ENCODE results near the gene ZFHX3.

DNA sequence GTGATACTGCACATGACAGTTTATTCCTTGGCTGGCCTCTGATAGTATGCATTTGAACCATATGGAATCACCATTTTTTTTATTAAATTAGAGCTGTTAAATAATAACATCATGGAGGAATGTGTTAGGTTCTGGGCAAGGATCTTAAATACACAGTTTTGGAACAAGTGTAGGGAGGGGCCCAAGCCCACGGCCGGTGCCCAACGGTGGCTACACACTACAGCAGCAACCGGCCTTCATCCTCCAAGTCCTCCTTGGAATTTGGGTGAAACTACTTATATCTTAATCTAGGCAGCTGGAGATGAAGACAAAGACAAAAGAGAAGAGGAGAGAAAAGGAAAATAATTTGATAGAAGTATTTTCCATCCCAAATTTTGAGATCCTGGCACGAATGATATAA lies 35.6 kb downstream of the ZFHX3 start:
- TF ChIP-seq, protein P1, sequence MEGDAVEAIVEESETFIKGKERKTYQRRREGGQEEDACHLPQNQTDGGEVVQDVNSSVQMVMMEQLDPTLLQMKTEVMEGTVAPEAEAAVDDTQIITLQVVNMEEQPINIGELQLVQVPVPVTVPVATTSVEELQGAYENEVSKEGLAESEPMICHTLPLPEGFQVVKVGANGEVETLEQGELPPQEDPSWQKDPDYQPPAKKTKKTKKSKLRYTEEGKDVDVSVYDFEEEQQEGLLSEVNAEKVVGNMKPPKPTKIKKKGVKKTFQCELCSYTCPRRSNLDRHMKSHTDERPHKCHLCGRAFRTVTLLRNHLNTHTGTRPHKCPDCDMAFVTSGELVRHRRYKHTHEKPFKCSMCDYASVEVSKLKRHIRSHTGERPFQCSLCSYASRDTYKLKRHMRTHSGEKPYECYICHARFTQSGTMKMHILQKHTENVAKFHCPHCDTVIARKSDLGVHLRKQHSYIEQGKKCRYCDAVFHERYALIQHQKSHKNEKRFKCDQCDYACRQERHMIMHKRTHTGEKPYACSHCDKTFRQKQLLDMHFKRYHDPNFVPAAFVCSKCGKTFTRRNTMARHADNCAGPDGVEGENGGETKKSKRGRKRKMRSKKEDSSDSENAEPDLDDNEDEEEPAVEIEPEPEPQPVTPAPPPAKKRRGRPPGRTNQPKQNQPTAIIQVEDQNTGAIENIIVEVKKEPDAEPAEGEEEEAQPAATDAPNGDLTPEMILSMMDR (IDR thresholded peaks at IDR 0.05; ENCODE audit: low read depth, low read length): no peak
- TF ChIP-seq EZH2phosphoT487 (IDR thresholded peaks at IDR 0.05; ENCODE audit: low read depth): no peak
